ENCODE data around the gene TSHZ2.
"Not testable (repeated sequence)": the region's sequence is repeated elsewhere in the genome, so short reads cannot be mapped to it uniquely, and the experiment has no call there.

Gene TSHZ2

GRCh38 chr20:53024653-53025052, 52.5 kb downstream of the TSHZ2 start:
- in situ Hi-C loops (cut with MboI; ENCODE audit: low sequenced_read_pairs): not testable (repeated sequence)

GRCh38 chr20:53027089-53027488, 54.9 kb downstream of the TSHZ2 start:
- in situ Hi-C loops (cut with MboI; ENCODE audit: low sequenced_read_pairs): no loop called here

- in situ Hi-C loops (cut with MboI; ENCODE audit: low sequenced_read_pairs): no loop called here
Measured at GRCh38 chr20:53028337-53029007, 56.3 kb downstream of the TSHZ2 start.

- in situ Hi-C loops (cut with MboI; ENCODE audit: low sequenced_read_pairs): no loop called here
Measured at GRCh38 chr20:53030061-53030460, 57.9 kb downstream of the TSHZ2 start.

GRCh38 chr20:53032046-53032445, 59.9 kb downstream of the TSHZ2 start:
- in situ Hi-C loops (cut with MboI; ENCODE audit: low sequenced_read_pairs): no loop called here

GRCh38 chr20:53032478-53032932, 60.3 kb downstream of the TSHZ2 start:
- in situ Hi-C loops (cut with MboI; ENCODE audit: low sequenced_read_pairs): no loop called here

- in situ Hi-C loops (cut with MboI; ENCODE audit: low sequenced_read_pairs): no loop called here
Measured at GRCh38 chr20:53033176-53033575, 61.0 kb downstream of the TSHZ2 start.

- in situ Hi-C loops (cut with MboI; ENCODE audit: low sequenced_read_pairs): no loop called here
Measured at GRCh38 chr20:53034899-53035298, 62.7 kb downstream of the TSHZ2 start.

GRCh38 chr20:53036992-53037391, 64.8 kb downstream of the TSHZ2 start:
- in situ Hi-C loops (cut with MboI; ENCODE audit: low sequenced_read_pairs): no loop called here

GRCh38 chr20:53037621-53038020, 65.5 kb downstream of the TSHZ2 start:
- in situ Hi-C loops (cut with MboI; ENCODE audit: low sequenced_read_pairs): no loop called here

GRCh38 chr20:53038299-53038698, 66.1 kb downstream of the TSHZ2 start:
- in situ Hi-C loops (cut with MboI; ENCODE audit: low sequenced_read_pairs): no loop called here

GRCh38 chr20:53040693-53041589, 68.8 kb downstream of the TSHZ2 start:
- in situ Hi-C loops (cut with MboI; ENCODE audit: low sequenced_read_pairs): no loop called here

GRCh38 chr20:53042521-53042920, 70.4 kb downstream of the TSHZ2 start:
- in situ Hi-C loops (cut with MboI; ENCODE audit: low sequenced_read_pairs): no loop called here

GRCh38 chr20:53044296-53044695, 72.1 kb downstream of the TSHZ2 start:
- in situ Hi-C loops (cut with MboI; ENCODE audit: low sequenced_read_pairs): no loop called here

- in situ Hi-C loops (cut with MboI; ENCODE audit: low sequenced_read_pairs): no loop called here
Measured at GRCh38 chr20:53045941-53046340, 73.8 kb downstream of the TSHZ2 start.

- in situ Hi-C loops (cut with MboI; ENCODE audit: low sequenced_read_pairs): no loop called here
Measured at GRCh38 chr20:53047203-53047602, 75.0 kb downstream of the TSHZ2 start.

GRCh38 chr20:53048387-53048786, 76.2 kb downstream of the TSHZ2 start:
- in situ Hi-C loops (cut with MboI; ENCODE audit: low sequenced_read_pairs): no loop called here

- in situ Hi-C loops (cut with MboI; ENCODE audit: low sequenced_read_pairs): no loop called here
Measured at GRCh38 chr20:53050338-53050737, 78.2 kb downstream of the TSHZ2 start.

- in situ Hi-C loops (cut with MboI; ENCODE audit: low sequenced_read_pairs): no loop called here
Measured at GRCh38 chr20:53052380-53052779, 80.2 kb downstream of the TSHZ2 start.

- in situ Hi-C loops (cut with MboI; ENCODE audit: low sequenced_read_pairs): no loop called here
Measured at GRCh38 chr20:53053595-53053994, 81.4 kb downstream of the TSHZ2 start.

GRCh38 chr20:53055367-53056067, 83.4 kb downstream of the TSHZ2 start:
- in situ Hi-C loops (cut with MboI; ENCODE audit: low sequenced_read_pairs): no loop called here
